OCI-LY7 (cell line): ENCODE results near the gene SEPTIN11. TPM values are rescaled to one million over a fixed set of nuclear protein-coding genes. Genes with fewer than 3 reads are reported as not detected.

Experiments used
- BruUV-seq: library from RNA; stranded (reverse); fragments of 400-500 nt; replicated peaks from 2 replicates; lab custom pipeline; 2021; lab: Mats Ljungman, UMichigan
- CTCF ChIA-PET: fragments of 300-600 bp; sonication (Branson Sonifier 250); formaldehyde crosslinking; loops from one replicate; lab custom pipeline; 2022; ENCODE audit warnings: antibody characterized with exemption; ENCODE audit not compliant: unreplicated experiment; lab: Charles Lee
- POLR2A ChIA-PET: fragments of 300-600 bp; sonication (Branson Sonifier 250); formaldehyde crosslinking; loops from one replicate; lab custom pipeline; 2022; ENCODE audit warnings: antibody characterized with exemption; lab: Charles Lee
- DNase-seq: peaks from one replicate; pipeline ENCODE4 v3.0.0-alpha.2; 2015; ENCODE audit warnings: low spot score
- H2AFZ ChIP-seq: fragments of 200-600 bp; sonication (generic), shearing (Covaris generic); 2 replicates; pipeline ENCODE4 v1.6.1; 2014; ENCODE audit warnings: mild to moderate bottlenecking, antibody characterized with exemption, low read length, moderate library complexity
- H3K27ac ChIP-seq: fragments of 200-600 bp; sonication (generic); 2 replicates; pipeline ENCODE4 v1.5.1; 2014; ENCODE audit warnings: mixed run types, low read depth, mild to moderate bottlenecking, moderate library complexity, low read length, inconsistent platforms; ENCODE audit not compliant: poor library complexity, severe bottlenecking
- H3K36me3 ChIP-seq: fragments of 200-600 bp; sonication (generic); 2 replicates; pipeline ENCODE4 v1.6.1; 2014; ENCODE audit warnings: mild to moderate bottlenecking, antibody characterized with exemption, low read length, moderate library complexity, mixed read lengths; ENCODE audit not compliant: insufficient read depth
- H3K4me1 ChIP-seq: fragments of 200-600 bp; sonication (generic); 2 replicates; pipeline ENCODE4 v1.5.1; 2014; ENCODE audit warnings: mild to moderate bottlenecking, low read length; ENCODE audit not compliant: insufficient read depth, poor library complexity, severe bottlenecking
- H3K4me2 ChIP-seq: fragments of 200-600 bp; sonication (generic); 2 replicates; pipeline ENCODE4 v1.6.1; 2014; ENCODE audit warnings: mild to moderate bottlenecking, low read length
- H3K4me3 ChIP-seq: fragments of 200-600 bp; sonication (generic); 2 replicates; pipeline ENCODE4 v1.5.1; 2014; ENCODE audit warnings: mild to moderate bottlenecking, low read depth, low read length; ENCODE audit not compliant: poor library complexity, severe bottlenecking
- H3K79me2 ChIP-seq: fragments of 200-600 bp; sonication (generic); 2 replicates; pipeline ENCODE4 v1.6.1; 2016; ENCODE audit warnings: low read depth, mild to moderate bottlenecking, low read length, moderate library complexity, mixed read lengths; ENCODE audit not compliant: insufficient read depth
- H3K9me2 ChIP-seq: fragments of 200-600 bp; sonication (generic); 2 replicates; pipeline ENCODE4 v1.6.1; 2016; ENCODE audit warnings: mild to moderate bottlenecking, low read length, mixed read lengths; ENCODE audit not compliant: insufficient read depth
- H3K9me3 ChIP-seq: fragments of 200-600 bp; sonication (generic); 2 replicates; pipeline ENCODE4 v1.6.1; 2014; ENCODE audit warnings: mild to moderate bottlenecking, mixed run types, low read length, mixed read lengths
- H4K20me1 ChIP-seq: fragments of 200-600 bp; sonication (generic); 2 replicates; pipeline ENCODE4 v1.6.1; 2014; ENCODE audit warnings: mild to moderate bottlenecking, antibody characterized with exemption, low read length, moderate library complexity, mixed read lengths; ENCODE audit not compliant: insufficient read depth
- CTCF ChIP-seq: fragments of 200-600 bp; sonication (generic); conservative IDR thresholded peaks from 2 replicates; pipeline ENCODE4 v1.5.1; 2014; ENCODE audit warnings: mild to moderate bottlenecking, antibody characterized with exemption, low read length, moderate library complexity, mixed read lengths
- EZH2phosphoT487 ChIP-seq: fragments of 200-600 bp; sonication (generic); IDR thresholded peaks from 2 replicates; pipeline ENCODE4 v1.6.1; 2018; ENCODE audit warnings: low read depth, borderline replicate concordance, mild to moderate bottlenecking, mixed run types, antibody characterized with exemption, low read length, moderate library complexity, mixed read lengths
- intact Hi-C: fragments of 100-400 bp; cut with micrococcal nuclease; formaldehyde crosslinking; loops from one replicate; pipeline ENCODE4 v1.10.0; 2022; ENCODE audit not compliant: unreplicated experiment
- total RNA-seq, 2 experiments: library from RNA; depleted of rRNA in 1 of 2; stranded (reverse); fragments of >200 nt in 1 of 2; shearing (Covaris generic) in 1 of 2; gene quantifications; 2 replicates each; pipeline ENCODE4 v1.2.3, GENCODE V29; 2014 to 2022

Gene SEPTIN11
- total RNA-seq, 2 experiments from 2014 or later, result 23.5 to 33.9 TPM

- no peak overlapping the region for H3K4me3 ChIP-seq
- H2AFZ ChIP-seq, result no peak overlapping the region
- no peaks in the 10 kb centered on the region for H3K4me1 ChIP-seq
- no peaks in the 10 kb centered on the region for H3K79me2 ChIP-seq
- no peak for DNase-seq
- no TSS peak for BruUV-seq
- no peaks in the 10 kb centered on the region for H3K36me3 ChIP-seq
- H3K9me3 ChIP-seq, result no peaks in the 10 kb centered on the region
- no peak overlapping the region for H3K4me2 ChIP-seq
- no peaks in the 10 kb centered on the region for H4K20me1 ChIP-seq
- POLR2A ChIA-PET, result interaction anchor here (0.7 kb wide), 2 partner anchors 222 to 324 kb away, joined by 4 read pairs; no protein-coding TSS in a partner anchor
- CTCF ChIA-PET, result no interaction called here
- H3K9me2 ChIP-seq, result no peaks in the 10 kb centered on the region
- no peak for TF ChIP-seq EZH2phosphoT487
- no peak for TF ChIP-seq CTCF
- no peak overlapping the region for H3K27ac ChIP-seq
- intact Hi-C loops, result no loop called here
These were observed 27.6 kb downstream of the SEPTIN11 start for GRCh38 chr4:76977113-76977512.

DNA sequence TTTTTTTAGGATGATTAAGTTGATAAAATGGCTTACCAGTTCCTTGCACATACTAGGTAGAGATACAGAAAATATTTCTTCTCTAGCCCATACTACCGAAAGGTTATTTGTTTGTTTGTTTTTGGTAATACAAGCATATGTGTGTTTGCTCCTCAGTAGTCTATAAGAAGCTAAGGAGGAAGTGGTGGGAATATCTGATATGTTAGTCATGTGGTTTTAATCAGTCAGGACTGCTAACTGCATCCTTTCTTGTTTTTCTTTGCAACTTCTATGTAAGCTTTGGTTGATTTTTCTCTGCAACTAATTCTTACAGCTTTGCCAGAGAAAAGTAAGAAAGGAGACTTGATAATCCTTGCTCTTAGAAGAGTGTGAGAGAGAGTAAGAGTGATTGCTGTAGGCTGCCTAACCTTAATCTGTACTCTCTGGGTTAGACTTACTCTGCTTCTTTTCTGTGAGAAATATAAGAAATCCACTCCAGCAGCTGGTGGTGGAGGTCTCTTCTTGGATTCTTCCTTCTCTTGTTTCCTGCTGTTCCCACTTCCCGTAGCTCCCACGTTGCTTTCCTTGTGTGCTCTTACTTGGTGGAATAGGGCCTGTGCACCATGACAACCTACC, 28.3 kb downstream of the SEPTIN11 start:
- Histone ChIP-seq H2AFZ (no peak overlapping the region), H3K9me2 (no peaks in the 10 kb centered on the region), H3K79me2 (no peaks in the 10 kb centered on the region), H3K4me1 (no peaks in the 10 kb centered on the region), H3K9me3 (no peaks in the 10 kb centered on the region), H3K27ac (no peak overlapping the region), H4K20me1 (no peaks in the 10 kb centered on the region), H3K4me3 (no peak overlapping the region), H3K36me3 (no peaks in the 10 kb centered on the region), H3K4me2 (no peak overlapping the region)
- CTCF ChIA-PET, result interaction anchor here (0.6 kb wide), 1 partner anchor 244 kb away, joined by 13 read pairs; no protein-coding TSS in a partner anchor
- no peak for TF ChIP-seq CTCF
- no peak for TF ChIP-seq EZH2phosphoT487
- no peak for DNase-seq
- BruUV-seq, result no TSS peak
- POLR2A ChIA-PET, result interaction anchor here (0.7 kb wide), 3 partner anchors 222 to 324 kb away, joined by 4 to 5 read pairs (median 4); no protein-coding TSS in a partner anchor
- intact Hi-C loops, result no loop called here

- Histone ChIP-seq H3K36me3 (no peaks in the 10 kb centered on the region), H3K4me1 (peaks cover 3% of the 10 kb centered on the region), H3K27ac (no peak overlapping the region), H3K9me3 (no peaks in the 10 kb centered on the region), H3K79me2 (no peaks in the 10 kb centered on the region), H2AFZ (no peak overlapping the region), H3K4me2 (no peak overlapping the region), H3K9me2 (no peaks in the 10 kb centered on the region), H3K4me3 (no peak overlapping the region), H4K20me1 (no peaks in the 10 kb centered on the region)
- intact Hi-C loops, result no loop called here
- ChIA-PET POLR2A (no interaction called here), CTCF (no interaction called here)
- BruUV-seq, result no TSS peak
- no peak for DNase-seq
- TF ChIP-seq EZH2phosphoT487 (no peak), CTCF (no peak)
These were observed 29.7 kb downstream of the SEPTIN11 start for GRCh38 chr4:76979236-76979635.
